HG03571 (cell line): ENCODE measurements around the gene HPSE2.

ENCODE experiments used
- ATAC-seq: cut with Tn5 transposase; IDR thresholded peaks from one replicate; pipeline ENCODE4 v1.9.1; 2021; ENCODE audit not compliant: unreplicated experiment

HPSE2 gene

GRCh38 chr10:98445200-98445812, 790.3 kb downstream of the HPSE2 start:
- no peak for ATAC-seq

DNA sequence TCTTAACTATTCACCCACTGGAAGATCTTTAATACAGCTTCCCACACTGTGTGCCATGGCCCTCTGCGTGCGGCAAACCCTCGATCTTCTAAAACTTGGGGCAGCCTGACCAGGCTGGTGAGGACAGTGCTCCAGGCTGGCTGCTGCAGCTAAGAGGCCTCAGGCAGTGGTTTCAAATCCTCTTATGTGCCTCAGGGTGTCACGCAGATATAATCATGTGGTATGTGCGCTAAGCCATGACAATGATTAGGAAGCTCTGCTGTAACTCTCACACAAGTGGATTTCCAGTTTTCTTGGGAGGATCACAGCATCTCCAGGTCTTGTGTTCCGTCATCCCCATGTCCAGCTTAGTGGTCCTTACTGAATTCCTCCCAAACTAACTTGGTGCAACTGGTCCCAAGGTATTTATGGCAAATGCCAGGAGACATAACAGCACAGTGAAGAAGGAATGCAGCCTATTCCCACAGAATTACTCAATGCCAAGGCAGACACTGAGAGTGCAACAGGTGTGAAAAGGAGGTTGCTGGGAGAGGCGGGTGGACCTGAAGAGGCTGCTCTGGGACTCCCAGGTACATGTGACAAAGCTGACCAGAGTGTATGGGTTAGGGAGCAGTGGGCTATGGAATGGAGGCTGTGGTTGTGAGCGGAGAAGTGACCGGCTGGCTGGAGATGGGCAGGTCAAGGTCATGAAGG, 791.2 kb downstream of the HPSE2 start:
- no peak for ATAC-seq

- no peak for ATAC-seq
Measured at GRCh38 chr10:98438715-98439114, 796.9 kb downstream of the HPSE2 start.

DNA sequence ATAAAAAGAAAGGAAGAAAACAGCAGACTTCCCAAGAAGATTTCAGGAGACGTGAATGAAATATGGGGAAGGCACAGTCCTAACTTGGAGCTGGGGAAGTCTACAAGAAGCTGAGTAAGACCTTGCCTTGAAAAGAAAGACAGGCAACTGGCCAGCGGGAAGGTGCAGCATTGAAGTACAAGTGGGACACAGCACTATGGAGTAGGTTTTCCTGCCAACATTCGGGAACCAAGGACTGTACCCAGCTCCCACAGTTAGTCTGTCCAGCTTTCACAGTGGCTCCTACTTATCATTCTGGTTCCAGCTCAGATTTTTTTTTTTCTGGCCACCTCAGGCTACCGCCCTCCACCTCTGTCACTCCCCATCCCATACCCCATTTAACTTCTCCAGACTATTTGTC, 798.9 kb downstream of the HPSE2 start:
- ATAC-seq: no peak

GRCh38 chr10:98435178-98435577, 800.5 kb downstream of the HPSE2 start:
- no peak for ATAC-seq

- no peak for ATAC-seq
Measured at GRCh38 chr10:98433881-98434732, 801.5 kb downstream of the HPSE2 start.

- ATAC-seq: no peak
Measured at GRCh38 chr10:98433371-98433770, 802.3 kb downstream of the HPSE2 start.

- ATAC-seq: no peak
Measured at GRCh38 chr10:98432330-98432729, 803.3 kb downstream of the HPSE2 start.

- no peak for ATAC-seq
Measured at GRCh38 chr10:98431016-98431415, 804.6 kb downstream of the HPSE2 start.

DNA sequence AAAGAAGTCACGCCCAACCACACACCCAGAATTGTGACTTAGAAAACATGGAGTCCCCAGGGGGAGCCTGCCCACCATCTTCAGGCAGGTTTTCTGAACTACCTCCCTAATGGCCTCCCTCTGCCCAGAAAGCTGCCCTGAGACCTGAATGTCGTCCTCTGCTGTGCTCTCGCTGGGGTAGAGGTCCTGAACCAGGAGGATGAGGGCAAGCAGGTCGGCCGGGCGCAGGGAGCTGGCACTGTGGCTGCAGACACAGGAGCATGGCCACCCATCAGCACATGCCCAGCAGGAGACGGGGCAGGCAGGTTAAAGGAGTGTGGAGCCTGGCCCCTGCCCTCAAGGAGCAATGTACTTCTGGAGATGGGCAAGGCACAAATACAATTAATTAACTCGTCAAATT, 805.2 kb downstream of the HPSE2 start:
- ATAC-seq: no peak

GRCh38 chr10:98429320-98430072, 806.2 kb downstream of the HPSE2 start:
- ATAC-seq: no peak

- no peak for ATAC-seq
Measured at GRCh38 chr10:98427011-98427515, 808.6 kb downstream of the HPSE2 start.

DNA sequence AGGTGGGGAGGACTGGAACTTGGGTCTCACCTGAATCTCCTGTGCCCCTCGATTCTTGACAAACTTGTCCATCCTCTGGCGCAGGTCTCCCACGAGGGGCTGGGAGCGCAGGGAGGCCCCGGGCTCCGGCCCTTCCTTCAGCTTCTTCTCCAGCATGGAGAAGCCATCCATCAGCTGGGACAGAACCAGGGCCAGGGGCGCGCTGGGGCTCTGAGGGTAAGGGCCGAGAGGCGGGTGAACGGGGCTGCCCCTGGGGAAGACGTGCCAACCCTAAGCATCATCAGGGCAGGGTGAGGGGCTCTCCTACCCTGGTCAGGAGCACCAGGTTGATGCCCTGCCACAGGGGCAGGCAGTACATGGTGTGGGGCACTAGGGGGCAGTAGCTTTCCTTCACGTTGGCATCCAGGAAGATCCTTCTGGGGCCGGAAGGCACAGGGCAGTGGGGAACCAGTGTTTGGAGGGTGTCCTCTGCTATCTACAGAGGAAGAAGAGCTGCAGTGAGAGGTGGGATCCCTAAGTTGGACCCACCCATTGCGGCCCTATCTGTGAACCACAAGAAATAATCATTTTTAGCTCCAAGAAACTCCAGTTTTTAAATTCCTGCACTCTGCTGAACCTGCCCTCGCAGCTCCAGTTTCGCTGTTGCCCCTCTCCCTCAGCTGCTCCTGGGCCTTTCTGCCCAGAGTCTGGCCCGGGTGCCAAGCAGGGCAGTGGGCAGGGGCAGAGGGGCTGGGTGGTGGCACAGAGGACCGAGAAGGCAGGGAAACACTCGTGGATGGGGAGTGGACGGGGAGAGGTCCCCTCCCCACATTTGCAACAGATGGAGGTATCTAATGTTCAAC, 809.9 kb downstream of the HPSE2 start:
- ATAC-seq: peak; percentile 70

DNA sequence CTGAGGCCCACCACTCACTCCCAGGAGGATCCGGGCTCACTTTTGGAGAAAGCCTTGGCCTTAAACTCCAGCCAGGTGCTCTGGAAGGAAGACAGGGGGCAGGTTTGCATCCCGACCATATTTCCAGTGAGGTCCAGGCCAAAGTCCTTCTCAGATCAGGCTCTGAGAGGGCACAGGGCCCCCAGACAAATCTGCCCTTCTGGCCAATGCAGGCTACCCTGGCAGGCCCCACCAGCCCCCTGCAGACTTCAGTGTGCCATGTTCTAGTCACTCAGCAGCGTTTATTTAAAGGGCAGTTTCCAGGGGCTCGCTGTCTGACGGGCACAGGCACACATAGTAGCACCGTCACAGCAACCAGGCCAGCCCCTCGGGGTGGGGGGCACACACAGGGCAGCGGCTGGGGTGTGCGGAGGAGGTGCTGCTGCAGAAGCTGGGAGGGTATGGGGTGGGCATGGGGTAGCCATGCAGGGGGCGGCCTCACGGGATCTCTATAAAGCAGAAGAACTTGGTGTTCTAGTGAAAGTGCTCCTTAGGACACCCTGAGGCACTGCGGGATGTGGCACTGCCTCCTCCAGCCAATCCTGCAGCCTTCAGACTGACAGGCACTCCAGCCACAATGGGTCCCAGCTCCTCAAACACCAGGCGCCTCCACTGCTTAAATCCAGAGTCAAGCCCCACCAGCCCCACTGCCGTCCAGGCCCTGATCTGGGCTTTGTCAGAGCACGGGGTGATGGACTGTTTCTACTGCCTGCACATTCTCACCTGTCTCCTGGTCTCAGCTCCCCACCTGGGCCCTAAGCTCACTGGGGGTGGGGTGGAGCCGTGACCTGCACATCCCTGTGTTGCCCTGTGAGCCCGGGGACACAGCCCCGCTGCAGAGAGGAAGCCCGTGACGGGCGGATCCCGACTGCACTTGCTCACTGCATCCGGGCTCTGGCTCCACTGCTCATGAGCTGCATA, 811.1 kb downstream of the HPSE2 start:
- no peak for ATAC-seq

- no peak for ATAC-seq
Measured at GRCh38 chr10:98423691-98424120, 811.9 kb downstream of the HPSE2 start.

DNA sequence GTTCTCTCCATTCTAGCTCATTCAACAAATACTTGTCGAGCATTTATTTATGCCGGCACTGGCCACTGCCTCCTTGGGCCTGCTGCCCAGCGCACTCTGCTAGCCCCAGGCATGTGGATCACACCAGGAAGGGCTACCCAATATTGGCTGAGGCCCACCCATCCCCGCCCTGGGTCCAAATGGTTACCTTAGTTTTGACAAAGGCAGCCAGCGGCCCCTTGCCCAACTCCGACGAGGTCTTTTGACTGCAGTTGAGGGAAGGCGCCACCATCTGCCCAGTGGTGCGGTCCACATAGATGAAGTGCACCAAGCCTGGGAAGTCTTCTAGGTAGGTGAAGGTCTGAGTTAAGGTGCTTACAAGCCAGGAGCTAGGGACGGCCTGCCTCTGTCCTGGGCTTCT, 813.5 kb downstream of the HPSE2 start:
- no peak for ATAC-seq

DNA sequence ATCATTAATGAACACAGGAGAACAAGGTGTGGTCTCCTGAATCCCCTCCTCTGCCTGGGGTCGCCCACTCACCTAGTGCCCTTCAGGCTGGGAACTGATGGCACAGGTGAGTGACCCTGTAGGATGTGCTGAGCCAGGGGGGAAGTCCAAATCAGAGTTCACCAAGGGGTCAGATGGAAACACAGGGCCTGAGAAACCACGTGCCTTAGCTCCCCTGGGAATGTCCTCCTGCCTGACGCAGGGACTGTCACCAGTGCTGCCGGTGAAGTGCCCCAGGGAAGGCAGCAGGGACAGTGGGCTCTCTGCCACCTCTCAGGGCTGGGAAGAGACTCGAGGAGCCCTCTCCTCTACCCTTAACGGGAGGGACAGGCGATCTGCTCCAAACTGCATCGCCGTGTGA, 814.9 kb downstream of the HPSE2 start:
- ATAC-seq: no peak

DNA sequence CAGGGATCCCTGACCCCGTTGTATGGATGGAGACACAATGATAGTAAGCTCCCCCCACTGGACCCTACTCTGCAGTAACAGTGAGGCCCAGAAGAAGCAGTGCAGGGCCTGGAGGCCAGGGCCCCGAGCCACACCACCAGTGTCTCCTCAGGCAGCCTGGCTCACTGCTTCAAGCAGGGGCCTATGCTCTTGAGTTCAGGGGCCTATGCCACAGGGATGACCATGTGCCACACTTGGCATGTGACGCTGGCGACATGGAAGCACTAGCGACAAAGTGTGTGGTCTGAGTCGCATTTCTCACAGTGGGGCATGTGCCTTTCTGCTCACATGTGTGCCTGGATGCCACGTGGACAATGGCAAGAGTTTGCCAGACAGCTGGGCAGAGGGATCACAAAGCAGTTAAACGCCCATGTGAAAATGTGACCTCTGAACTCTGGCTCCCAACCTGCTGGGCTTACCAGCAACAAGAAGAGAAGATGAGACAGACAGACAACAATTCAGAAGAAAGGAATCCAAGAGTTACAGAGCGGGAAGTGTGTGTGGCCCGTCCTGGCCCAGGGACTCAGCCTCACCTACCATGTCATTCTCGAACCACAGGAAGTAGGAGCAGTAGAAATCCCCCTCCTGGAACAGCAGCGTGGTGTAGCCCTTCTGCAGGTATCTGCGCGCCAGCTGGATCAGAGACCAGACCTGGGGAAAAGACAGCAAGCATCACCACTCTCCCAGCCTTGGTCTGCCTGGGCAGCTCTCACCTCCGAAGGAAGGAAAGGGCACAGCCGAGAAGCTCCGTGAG, 816.0 kb downstream of the HPSE2 start:
- no peak for ATAC-seq
